Stimulated activated effector memory CD8-positive, alpha-beta T cell treated with anti-CD3 and anti-CD28 coated beads, Interleukin-12 subunit alpha, Interleukin-12 subunit beta, amount 100 ng/mL, for 72 hours (primary cell): ENCODE measurements around the gene PARP11.

Experiments
- ATAC-seq: fragments of 150-1000 bp; cut with Tn5 transposase; 2 replicates; pipeline ENCODE4 v1.10.0; 2021
- DNase-seq, 2 donors: peaks; one replicate each; pipeline ENCODE4 v3.0.0; 2021 to 2022; ENCODE audit warnings: low spot score in 2 of 2
- H3K27ac Mint-ChIP-seq: one replicate; pipeline ENCODE4 v1.8.0; 2022; ENCODE audit warnings: mild to moderate bottlenecking, mixed read lengths
- H3K36me3 Mint-ChIP-seq: one replicate; pipeline ENCODE4 v1.8.0; 2022; ENCODE audit warnings: mild to moderate bottlenecking, mixed read lengths
- H3K4me1 Mint-ChIP-seq: one replicate; pipeline ENCODE4 v1.8.0; 2022; ENCODE audit warnings: mixed read lengths
- H3K4me3 Mint-ChIP-seq: one replicate; pipeline ENCODE4 v1.8.0; 2022; ENCODE audit warnings: mild to moderate bottlenecking, mixed read lengths
- H3K9me3 Mint-ChIP-seq: one replicate; pipeline ENCODE4 v1.8.0; 2022; ENCODE audit warnings: mixed read lengths

PARP11 gene, protein sequence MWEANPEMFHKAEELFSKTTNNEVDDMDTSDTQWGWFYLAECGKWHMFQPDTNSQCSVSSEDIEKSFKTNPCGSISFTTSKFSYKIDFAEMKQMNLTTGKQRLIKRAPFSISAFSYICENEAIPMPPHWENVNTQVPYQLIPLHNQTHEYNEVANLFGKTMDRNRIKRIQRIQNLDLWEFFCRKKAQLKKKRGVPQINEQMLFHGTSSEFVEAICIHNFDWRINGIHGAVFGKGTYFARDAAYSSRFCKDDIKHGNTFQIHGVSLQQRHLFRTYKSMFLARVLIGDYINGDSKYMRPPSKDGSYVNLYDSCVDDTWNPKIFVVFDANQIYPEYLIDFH

DNA sequence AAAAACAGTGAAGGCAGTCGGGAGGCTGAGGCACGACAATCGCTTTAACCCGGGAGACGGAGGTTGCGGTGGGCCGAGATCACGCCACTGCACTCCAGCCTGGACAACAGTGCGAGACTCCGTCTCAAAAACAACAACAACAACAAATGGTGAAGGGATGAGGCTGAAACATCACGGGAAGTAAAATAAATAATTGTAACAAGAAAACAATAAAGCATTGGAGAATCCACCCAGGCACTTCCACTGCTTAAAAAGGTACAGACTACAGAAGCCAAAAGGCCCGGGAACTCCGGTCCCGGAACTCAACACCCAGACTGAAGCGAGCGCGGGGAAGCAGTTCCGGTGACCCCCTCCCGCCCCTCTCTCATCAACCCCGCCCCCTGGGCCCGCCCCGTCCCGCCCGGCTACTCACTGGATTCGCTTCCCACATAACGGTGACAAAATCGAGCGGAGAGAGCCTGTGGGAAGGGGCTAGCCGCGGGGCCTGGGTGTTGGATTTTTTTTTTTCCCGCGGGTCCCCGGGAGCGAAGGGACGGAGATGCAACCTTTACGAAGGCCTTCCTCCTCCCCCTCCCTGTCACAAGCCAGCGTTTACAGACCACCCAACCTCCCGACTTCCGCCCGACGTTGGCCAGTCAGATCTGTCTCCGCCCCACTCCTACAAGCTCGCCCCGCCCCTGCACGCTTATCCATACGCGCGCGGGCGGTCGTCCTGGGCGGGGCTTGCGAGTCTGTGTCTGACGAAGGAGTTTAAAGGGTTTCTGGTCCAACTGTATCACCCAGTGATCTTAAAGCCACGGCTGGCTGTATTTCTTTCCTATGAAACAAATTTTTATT, at the start of gene PARP11:
Gene PARP11 (minus strand): TSS at position 600 of the 837 bp plus-strand sequence. CDS start 170 bp downstream, at position 430.
- peak within 1 kb of the TSS; percentile 97 for H3K27ac Mint-ChIP-seq
- H3K9me3 Mint-ChIP-seq, result no peaks in the 10 kb centered on the region
- DNase-seq, result peak; percentile 88 to 98
- H3K4me1 Mint-ChIP-seq, result peaks cover 46% of the 10 kb centered on the region
- peak; percentile 97 for ATAC-seq
- peak within 1 kb of the TSS; percentile 96 for H3K4me3 Mint-ChIP-seq
- H3K36me3 Mint-ChIP-seq, result no peaks in the 10 kb centered on the region

DNA sequence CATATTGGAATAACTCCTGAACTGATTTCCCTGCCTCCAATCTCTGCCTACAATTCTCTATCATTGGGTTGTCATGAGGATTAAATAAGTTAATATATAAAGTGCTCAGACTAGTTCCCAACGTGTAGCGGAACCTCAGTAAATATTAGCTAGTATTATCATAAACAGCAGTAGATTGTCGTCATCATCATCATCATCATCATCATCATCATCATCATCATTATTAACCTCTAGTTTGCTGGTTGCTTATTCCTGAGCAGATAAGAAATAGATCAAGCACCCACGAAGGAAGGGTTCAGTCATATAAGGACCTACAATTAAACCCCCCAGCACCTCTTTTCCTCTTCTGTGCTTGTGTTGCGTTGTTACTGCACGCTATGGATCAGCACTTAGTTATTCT, 48.8 kb upstream of the PARP11 start:
- Mint-ChIP-seq H3K4me3 (no peak overlapping the region), H3K36me3 (no peaks in the 10 kb centered on the region), H3K9me3 (no peaks in the 10 kb centered on the region), H3K4me1 (peaks cover 6% of the 10 kb centered on the region), H3K27ac (no peak overlapping the region)
- DNase-seq (no peak), ATAC-seq (no peak)

DNA sequence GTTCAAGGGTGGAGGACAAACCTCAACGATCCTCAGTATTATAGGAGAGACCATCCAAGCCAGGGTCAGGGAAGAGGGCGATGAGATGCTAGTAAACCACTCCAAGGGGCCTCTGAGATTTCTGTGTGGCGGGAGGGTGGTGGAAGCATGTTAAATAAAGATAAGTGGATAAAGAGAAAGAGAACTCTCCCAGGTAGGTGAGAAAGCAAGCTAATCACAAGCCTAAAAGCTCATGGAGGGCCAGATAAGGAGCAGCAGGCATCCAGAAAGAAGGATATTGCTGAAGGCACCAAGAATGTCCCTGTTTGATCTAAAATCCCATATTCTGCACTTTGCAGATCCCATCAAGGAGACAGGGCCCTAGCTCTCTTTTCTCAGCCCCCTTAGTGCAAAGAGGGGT, 48.3 kb upstream of the PARP11 start:
- H3K9me3 Mint-ChIP-seq, result no peaks in the 10 kb centered on the region
- no peak overlapping the region for H3K4me3 Mint-ChIP-seq
- ATAC-seq, result no peak
- no peaks in the 10 kb centered on the region for H3K36me3 Mint-ChIP-seq
- H3K27ac Mint-ChIP-seq, result no peak overlapping the region
- peaks cover 6% of the 10 kb centered on the region for H3K4me1 Mint-ChIP-seq
- DNase-seq, result no peak

DNA sequence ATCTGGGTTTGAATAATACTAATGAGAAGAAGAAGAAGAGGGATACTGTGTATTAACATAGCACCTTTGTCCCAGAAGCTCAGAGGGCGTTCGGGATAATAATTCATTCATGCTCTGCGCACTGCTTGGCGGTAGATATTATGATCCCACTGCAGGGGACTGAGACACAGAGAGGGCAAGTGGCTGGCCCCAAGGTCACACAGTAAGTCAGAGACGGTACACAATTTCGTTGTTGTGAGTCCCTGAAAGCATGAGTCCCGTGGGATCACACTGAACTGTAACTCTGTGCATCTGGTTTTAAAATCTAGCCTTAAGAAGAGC, 47.9 kb upstream of the PARP11 start:
- Mint-ChIP-seq H3K9me3 (no peaks in the 10 kb centered on the region), H3K36me3 (no peaks in the 10 kb centered on the region), H3K4me3 (no peak overlapping the region), H3K4me1 (peaks cover 6% of the 10 kb centered on the region), H3K27ac (no peak overlapping the region)
- ATAC-seq, result no peak
- no peak for DNase-seq

DNA sequence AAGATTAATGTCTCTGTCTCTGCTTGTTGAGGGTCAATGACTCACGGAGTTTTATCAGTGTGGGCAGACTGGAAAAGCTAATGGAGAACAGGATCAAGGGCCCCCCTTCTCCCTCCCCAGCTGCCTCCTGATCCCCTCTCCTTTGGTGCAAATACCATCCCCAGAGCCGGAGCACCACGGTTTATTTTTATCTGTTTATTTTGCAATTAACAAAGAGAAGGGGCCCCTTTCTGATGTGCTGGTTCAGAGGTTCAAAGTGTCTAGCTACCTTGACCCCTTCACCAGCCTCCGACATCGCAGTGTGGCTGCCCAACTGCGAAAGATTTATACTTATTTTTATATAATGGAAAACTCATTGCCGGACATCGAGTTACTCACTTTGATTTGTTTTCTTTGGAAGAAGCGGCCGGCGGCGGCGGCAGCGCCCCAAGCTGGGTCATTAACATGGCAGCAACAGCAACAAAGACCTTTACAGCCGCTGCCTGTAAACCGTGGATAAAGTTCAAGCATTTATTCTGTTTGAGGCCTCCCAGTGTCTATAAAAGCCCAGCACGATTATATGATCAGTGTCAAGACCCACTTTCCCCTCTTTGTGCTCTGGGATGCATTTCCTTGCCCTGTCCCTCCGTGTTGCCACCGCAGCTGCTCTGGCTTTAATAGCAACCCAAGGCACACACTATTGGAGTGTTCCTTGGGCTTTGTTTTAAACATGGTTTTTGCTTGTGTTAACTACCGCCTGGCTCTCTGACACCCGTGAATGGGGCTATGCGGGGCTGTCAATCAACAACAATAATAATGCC, 47.4 kb upstream of the PARP11 start:
- no peak for ATAC-seq
- H3K4me1 Mint-ChIP-seq, result peaks cover 6% of the 10 kb centered on the region
- DNase-seq, result no peak

DNA sequence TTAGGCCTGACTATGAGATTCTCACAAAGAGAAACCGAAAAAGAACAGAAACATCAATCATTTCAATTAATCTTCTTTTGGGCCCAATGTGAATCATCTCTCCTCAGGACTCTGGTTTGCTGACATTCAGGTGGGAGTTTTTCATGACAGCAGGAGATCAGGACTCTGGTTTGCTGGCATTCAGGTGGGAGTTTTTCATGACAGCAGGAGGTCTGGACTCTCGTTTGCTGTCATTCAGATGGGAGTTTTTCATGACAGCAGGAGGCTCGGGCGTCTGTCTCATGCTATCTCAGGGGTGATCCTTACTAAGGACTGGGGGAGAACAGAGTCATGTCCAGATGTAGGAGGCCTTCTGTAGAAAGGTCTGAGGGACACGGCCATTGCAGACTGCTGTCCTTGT, 40.1 kb upstream of the PARP11 start:
- peak; percentile 76 for ATAC-seq
- no peak overlapping the region for H3K27ac Mint-ChIP-seq

More for the DNA sequence above, 47.4 kb upstream of the PARP11 start:
- Mint-ChIP-seq H3K4me3 (no peak overlapping the region), H3K27ac (no peak overlapping the region), H3K9me3 (no peaks in the 10 kb centered on the region), H3K36me3 (no peaks in the 10 kb centered on the region)

DNA sequence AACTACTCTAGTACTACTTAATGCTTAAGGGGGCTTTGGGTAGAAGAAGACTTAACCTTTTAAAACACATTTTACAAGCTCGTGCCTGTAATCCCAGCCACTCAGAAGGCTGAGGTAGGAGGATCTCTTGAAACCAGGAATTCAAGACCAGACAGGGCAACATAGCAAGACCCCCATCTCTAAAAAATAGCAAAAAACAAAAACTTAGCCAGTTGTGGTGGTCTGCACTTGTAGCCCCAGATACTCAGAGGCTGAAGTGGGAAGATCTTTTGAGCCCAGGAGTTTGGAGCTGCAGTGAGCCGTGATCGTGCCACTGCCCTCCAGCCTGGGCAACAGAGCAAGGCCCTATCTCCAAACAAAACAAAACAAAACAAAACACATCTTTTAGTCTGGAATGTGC, 39.7 kb upstream of the PARP11 start:
- H3K27ac Mint-ChIP-seq, result no peak overlapping the region
- no peaks in the 10 kb centered on the region for H3K36me3 Mint-ChIP-seq
- peaks cover 7% of the 10 kb centered on the region for H3K9me3 Mint-ChIP-seq
- no peak for DNase-seq
- no peak overlapping the region for H3K4me3 Mint-ChIP-seq
- ATAC-seq, result no peak
- H3K4me1 Mint-ChIP-seq, result peaks cover 9% of the 10 kb centered on the region

More for the DNA sequence above, 40.1 kb upstream of the PARP11 start:
- Mint-ChIP-seq H3K9me3 (peaks cover 7% of the 10 kb centered on the region), H3K4me1 (peaks cover 9% of the 10 kb centered on the region), H3K36me3 (no peaks in the 10 kb centered on the region), H3K4me3 (no peak overlapping the region)
- DNase-seq, result no peak

DNA sequence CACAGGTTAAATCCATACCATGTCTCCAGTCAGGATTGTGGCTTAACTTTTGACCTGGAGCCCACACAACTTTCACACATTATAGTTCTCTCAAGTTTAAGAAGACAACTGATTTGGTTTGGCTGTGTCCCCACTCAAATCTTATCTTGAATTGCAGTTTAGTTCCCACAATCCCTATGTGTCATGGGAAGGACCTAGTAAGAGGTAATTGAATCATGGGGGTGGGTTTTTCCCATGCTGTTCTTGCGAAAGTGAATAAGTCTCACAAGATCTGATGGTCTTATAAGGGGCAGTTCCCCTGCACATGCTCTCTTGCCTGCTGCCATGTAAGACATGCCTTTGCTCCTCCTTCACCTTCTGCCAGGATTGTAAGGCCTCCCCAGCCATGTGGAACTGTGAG, 38.2 kb upstream of the PARP11 start:
- peaks cover 7% of the 10 kb centered on the region for H3K9me3 Mint-ChIP-seq
- DNase-seq (no peak), ATAC-seq (no peak)
- peaks cover 9% of the 10 kb centered on the region for H3K4me1 Mint-ChIP-seq
- H3K4me3 Mint-ChIP-seq, result no peak overlapping the region
- H3K36me3 Mint-ChIP-seq, result no peaks in the 10 kb centered on the region
- H3K27ac Mint-ChIP-seq, result no peak overlapping the region

DNA sequence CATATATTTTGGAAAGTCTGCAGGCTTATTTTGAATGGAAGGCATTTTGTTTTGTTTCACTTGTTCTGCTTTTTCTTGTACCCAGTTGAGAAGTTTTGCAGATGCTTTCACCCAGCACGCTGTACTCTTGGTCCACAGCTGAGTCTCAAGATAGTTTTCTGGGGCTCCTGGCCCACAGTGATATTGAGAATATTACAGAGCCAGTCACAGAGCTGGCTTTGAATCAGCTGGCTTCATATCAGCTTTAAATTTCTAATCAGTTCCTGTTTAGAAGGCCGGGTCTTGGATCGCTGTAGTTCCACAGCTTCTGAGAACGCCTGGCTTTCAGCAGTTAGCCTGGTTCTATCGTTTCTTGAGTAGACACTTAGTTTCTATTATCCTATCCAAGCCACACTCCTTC, 32.5 kb upstream of the PARP11 start:
- H3K4me1 Mint-ChIP-seq, result no peaks in the 10 kb centered on the region
- DNase-seq (no peak), ATAC-seq (no peak)
- no peaks in the 10 kb centered on the region for H3K9me3 Mint-ChIP-seq
- no peak overlapping the region for H3K27ac Mint-ChIP-seq
- H3K4me3 Mint-ChIP-seq, result no peak overlapping the region
- no peaks in the 10 kb centered on the region for H3K36me3 Mint-ChIP-seq

DNA sequence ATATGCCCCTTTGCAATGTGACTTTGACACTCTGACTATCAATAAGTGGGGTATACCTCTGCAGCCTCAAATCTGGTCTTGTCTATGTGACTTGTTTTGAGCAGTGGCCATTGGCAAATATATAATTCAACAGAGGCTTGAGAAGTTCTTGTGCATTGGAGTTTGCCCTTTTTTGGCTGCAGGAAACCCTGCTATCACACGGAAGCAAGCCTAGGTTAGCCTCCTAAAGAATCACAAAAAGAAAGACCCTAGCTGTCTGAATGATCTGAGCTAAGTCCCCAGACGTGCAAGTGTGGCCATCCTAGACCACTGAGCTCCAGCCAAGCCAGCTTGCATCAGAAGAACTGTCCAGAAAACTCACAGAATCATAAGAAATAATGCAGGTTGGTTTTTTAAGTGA, 31.8 kb upstream of the PARP11 start:
- H3K4me1 Mint-ChIP-seq, result no peaks in the 10 kb centered on the region
- DNase-seq (no peak), ATAC-seq (no peak)
- H3K27ac Mint-ChIP-seq, result no peak overlapping the region
- no peaks in the 10 kb centered on the region for H3K9me3 Mint-ChIP-seq
- H3K36me3 Mint-ChIP-seq, result no peaks in the 10 kb centered on the region
- no peak overlapping the region for H3K4me3 Mint-ChIP-seq

DNA sequence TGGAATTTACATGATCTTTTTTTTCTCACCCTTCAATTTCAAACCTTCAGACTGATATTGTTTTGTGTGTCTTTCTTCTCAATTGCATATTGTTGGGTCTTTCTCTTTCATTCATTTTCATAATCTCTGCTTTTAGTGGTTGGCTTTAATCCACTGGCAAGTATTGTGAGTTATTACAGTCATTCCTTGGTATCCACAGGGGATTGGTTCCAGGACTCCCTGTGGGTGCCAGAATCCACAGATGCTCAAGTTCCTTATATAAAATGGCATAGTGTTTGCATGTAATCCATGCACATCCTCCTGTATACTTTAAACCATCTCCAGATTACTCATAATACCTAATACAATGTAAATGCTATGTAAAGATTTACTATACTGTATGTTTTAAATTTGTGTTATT, 29.7 kb upstream of the PARP11 start:
- Mint-ChIP-seq H3K9me3 (no peaks in the 10 kb centered on the region), H3K4me3 (no peak overlapping the region), H3K36me3 (no peaks in the 10 kb centered on the region), H3K4me1 (peaks cover 5% of the 10 kb centered on the region), H3K27ac (no peak overlapping the region)
- DNase-seq (no peak), ATAC-seq (no peak)

DNA sequence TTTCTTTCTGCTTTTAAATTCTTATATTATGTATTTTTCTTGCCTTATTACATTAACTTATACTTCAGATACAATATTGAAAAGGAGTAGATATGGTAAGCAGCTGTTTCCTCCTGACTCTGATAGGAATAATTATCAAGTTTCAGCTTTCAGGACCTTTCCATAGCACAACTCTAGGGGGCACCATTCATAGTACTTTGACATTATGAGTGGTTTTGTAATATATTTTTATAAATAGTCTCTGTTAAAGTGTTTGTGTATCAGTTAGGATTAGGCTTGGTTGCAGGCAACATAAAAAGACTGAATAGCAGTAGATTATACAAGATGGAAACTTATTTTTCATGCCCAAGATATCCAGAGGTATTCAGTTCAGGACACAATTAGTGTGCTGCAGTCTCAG, 27.9 kb upstream of the PARP11 start:
- Mint-ChIP-seq H3K4me1 (peaks cover 21% of the 10 kb centered on the region), H3K9me3 (no peaks in the 10 kb centered on the region), H3K36me3 (no peaks in the 10 kb centered on the region), H3K27ac (no peak overlapping the region), H3K4me3 (no peak overlapping the region)
- DNase-seq (no peak), ATAC-seq (no peak)

DNA sequence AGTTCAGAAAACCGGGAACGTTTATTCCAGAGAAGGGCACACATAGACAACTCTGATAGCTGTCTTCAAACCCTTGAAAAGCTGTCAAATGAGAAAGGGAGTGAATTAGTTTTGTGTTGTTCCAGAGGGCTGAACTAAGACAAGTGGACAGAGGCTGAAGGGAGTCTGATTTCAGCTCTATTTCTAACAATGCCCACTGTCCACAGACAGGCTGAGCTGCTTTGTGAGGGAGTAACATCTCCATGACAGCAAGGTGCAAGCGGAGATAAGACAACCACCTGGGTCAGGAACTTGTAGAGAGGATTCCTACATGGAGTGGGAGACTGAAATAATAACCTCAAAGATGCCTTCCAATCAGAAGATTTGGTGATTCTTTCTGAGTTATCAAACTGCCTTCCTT, 25.6 kb upstream of the PARP11 start:
- Mint-ChIP-seq H3K4me3 (no peak overlapping the region), H3K36me3 (no peaks in the 10 kb centered on the region), H3K27ac (no peak overlapping the region), H3K4me1 (peaks cover 21% of the 10 kb centered on the region), H3K9me3 (no peaks in the 10 kb centered on the region)
- DNase-seq (no peak), ATAC-seq (no peak)

DNA sequence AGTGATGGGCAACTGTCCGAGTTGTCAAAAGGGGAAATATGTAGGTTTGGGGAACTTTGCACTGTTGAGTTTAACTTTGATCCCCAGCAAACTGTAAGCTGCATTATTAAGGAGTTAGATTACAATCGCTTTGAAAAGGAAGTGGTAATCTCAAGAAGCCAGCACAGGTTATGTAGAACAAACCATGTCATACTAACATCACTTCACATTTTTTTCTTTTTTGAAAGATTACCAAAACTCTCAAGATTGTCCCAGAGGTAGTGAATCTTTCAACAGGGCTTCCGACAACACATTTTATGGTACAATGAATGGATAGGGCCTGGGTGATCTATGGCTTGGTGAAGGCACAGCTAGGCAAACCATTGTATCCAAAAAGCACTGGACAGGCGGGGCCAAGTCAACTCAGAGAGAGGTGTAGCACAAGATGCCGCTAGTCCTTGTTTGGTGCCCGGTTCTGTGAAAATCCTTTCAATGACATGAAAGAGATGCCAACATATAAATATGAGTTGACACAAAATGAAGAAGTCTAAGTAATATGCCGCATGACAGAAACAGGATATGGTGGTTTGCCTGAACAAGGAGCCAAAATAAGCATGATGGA, 24.3 kb upstream of the PARP11 start:
- Mint-ChIP-seq H3K36me3 (no peaks in the 10 kb centered on the region), H3K4me3 (peak overlapping the region; percentile 25), H3K27ac (peak overlapping the region; percentile 87), H3K4me1 (peaks cover 21% of the 10 kb centered on the region), H3K9me3 (no peaks in the 10 kb centered on the region)
- DNase-seq, result no peak
- ATAC-seq, result peak; percentile 47

DNA sequence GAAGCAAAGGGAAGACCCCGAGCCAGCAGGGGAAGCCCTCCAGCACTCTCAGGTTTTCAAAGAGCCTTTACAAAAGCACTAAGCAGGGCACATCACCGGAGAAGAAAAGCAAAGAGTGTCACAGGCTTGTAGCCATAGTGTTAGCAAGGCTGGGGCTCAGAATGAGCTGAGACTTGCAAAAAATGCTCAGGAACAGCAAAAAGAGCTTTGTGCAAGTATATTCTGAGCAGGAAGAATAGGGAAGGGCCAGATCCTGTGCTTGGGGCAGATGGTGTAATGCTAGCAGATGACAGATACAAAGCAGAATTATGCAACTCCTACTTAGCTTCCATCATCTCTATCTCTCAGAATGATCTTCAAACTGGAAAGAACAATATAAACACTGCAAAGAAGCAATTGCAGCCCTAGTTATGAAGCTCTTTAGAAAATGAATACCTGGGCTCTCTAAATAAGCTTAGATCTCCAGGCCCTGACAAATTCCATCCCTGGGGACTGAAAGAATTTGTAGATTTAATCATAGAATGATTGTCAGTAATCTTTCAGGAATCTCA, 23.7 kb upstream of the PARP11 start:
- no peak for ATAC-seq
- Mint-ChIP-seq H3K9me3 (no peaks in the 10 kb centered on the region), H3K27ac (peak overlapping the region; percentile 87), H3K4me3 (peak overlapping the region; percentile 25), H3K36me3 (no peaks in the 10 kb centered on the region), H3K4me1 (peaks cover 21% of the 10 kb centered on the region)
- DNase-seq, result no peak
